ENCODE measurements around the gene TMEM117.
"Not testable (repeated sequence)": the region's sequence is repeated elsewhere in the genome, so short reads cannot be mapped to it uniquely, and the experiment has no call there.

Gene TMEM117

DNA sequence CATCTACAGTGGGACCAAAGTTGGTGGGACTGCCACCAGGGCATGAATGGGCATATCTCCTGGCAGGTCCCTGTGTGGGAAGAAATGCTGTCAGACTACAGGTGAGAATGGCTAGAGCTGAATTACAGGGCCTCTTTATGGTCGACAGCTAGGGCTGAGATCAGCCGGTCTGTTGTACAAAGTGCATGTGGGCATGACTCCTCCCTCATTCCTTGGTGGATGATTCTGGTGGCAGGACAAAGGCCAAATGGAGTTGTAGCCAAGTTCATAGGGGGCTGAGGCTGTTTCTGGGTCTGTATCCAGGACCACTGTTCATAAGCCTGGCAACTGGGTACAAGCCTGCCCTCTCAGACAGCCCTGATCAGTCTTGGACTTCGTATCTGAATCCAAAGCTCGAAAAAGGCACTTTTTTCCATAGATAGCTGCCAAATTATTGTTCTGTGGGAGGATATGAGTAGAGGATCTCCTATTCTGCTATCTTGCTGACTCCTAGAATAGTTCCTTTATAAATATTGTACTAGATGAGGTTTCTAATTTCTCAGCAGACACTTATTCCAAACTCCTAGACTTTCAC is 460.8 kb downstream of the TMEM117 start:
- DNase-seq (ENCODE audit: low spot score): no peak

- DNase-seq (ENCODE audit: low spot score): no peak
Measured at GRCh38 chr12:44299524-44299923, 463.6 kb downstream of the TMEM117 start.

DNA sequence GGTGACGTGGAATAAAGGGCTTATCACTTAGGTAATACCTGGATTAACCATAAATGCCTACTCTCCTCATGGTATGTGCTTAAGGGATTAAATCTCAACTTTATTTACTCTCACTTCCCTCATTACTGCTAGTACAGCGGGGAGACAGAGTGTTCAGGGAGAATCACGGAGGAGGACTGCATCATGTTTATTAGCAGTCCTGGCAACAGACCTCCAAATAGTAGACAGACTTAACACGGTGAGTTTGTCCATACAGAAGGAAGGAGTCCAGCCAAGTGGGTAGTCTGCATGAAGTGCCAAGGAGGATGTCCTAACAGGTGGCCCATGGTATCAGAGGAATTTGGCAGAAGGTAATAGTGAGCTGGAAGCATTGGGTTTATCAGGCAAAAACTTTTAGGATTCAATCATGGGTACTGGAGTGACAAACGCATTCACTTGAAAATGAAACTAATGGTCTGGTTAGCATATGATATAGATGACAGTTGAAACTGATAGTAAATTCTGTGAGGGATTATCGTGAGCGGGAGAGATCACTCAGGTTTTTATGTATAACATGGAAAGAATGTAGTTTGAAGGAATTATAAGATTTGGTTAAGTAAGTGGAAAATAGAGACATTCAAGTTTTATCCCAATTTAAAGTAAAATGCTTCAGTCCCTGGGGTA is 471.8 kb downstream of the TMEM117 start:
- no peak for DNase-seq (ENCODE audit: low spot score)

DNA sequence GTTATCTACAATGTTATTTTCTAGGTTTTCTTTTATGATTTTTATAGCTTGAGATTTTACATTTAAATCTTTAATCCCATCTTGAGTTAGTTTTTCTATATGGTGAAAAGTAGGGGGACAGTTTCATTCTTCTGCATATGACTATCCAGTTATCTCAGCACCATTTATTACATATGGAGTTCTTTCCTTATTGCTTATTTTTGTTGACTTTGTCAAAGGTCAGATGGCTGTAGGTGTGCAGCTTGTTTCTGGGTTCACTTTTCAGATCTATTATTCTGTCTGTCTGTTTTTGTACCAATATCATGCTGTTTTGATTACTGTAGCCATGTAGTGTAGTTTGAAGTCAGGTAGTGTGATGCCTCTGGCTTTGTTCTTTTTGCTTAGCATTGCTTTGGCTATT is 477.3 kb downstream of the TMEM117 start:
- DNase-seq (ENCODE audit: low spot score): no peak

- DNase-seq (ENCODE audit: low spot score): no peak
Measured at GRCh38 chr12:44314007-44314500, 478.2 kb downstream of the TMEM117 start.

- DNase-seq (ENCODE audit: low spot score): peak; percentile 59
Measured at GRCh38 chr12:44317651-44318126, 481.8 kb downstream of the TMEM117 start.

DNA sequence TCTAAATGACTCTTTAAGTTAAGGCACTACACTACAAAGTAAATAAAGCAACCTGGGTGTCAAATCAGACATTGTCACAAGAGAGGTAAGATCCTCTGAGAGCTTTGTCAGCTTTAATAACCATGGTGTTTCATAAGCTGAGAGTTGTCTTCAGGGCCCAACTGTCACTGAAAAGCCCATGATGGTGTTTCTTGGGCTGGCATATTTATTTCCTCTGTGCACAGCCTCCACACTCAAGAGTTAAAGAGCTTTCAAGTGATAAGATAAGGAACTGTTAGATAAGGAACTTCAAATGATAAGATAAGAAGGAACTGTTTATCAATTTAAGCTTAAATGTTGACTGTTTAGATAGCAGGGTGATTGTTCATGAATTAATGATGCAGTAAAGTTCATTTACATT is 495.4 kb downstream of the TMEM117 start:
- DNase-seq (ENCODE audit: low spot score): no peak

DNA sequence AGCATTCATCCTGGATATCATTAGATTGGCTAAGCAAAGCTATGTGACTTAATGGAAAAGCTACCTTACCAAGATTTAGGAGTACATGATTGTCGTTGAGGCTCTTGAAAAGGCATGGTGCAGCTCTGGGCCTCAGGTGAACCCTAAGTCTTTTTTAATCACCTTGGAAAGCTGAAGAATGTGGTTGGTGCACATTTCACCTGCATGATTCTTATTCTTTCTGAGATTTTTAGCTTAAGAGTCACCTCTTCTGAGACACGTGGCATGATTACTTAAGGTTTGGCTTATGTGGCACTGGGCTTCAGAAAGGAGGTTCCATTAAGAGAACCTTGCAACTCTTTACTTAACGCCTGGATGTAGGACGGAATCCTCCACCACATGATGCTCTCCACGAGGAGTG is 498.5 kb downstream of the TMEM117 start:
- no peak for DNase-seq (ENCODE audit: low spot score)

DNA sequence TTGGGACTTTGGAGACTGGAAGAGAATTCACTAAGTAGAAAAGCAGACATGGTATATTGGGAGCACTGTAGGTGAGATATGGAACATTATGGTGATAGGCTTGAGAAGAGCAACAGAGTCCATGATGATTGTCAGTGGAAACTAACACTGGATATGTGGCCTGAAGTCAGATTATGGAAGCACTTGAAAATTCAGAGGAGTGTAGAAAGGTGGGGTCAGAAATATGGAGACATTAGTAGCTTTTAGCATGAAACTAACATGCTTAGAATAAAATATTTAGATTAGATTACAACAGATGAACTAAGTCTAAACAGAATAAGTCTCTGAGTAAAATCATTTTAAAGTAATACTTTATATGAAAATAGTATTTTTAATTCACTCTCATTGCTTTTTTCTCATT is 499.1 kb downstream of the TMEM117 start:
- no peak for DNase-seq (ENCODE audit: low spot score)

DNA sequence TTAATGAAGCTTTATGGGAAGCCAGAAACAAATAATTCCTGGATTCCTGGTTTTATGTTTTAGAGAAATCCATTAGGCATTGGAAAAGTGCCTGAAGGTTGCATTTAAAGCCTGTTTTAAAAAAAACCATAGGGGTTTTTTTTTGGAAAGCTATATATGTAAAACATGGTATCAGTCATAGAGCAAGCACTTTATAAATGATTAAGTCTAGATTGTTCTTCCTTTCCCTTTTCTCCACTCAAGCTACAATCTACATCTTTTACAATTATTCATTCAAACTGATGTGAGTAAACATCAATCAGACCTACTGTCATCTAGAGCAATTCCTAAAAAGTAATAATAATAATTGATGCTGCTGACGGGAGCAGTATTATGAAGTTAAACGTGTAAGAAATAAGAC is 500.7 kb downstream of the TMEM117 start:
- DNase-seq (ENCODE audit: low spot score): no peak

DNA sequence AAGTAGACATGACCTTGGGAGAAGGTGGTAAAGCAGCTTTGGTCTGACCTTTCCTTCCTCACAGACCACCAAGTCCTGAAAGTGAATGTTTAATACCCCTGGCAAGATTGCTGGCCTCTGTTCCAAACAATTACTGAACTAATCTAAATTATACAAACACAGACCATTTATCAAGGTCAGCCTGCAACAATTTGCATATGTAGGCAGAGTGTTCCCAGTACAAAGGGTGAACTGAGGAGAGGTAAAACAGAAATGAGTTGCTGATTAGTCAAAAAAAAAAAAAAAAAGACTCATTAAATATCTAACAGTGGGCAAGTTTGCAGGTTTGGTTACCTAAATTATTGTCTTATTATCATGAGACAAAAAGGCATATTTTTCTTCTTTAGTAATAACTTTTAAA is 506.5 kb downstream of the TMEM117 start:
- DNase-seq (ENCODE audit: low spot score): no peak

DNA sequence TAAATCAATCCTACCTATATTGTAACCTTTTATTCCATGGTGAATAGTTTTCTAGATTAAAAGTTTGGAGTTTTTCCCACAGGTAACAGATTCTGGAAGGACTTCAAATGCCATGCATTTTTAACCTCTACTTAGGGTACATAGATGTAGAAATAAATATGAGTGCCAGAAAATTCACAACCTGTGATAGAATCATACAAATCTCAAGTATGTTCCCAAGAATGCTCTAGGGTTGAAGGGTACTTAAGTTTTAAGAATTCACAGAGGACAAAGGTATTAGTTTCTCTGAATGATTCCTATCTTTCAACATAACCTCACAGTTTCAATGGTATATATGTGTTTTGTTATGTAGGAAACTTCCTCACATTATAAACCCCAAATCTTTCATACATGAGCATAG is 511.3 kb downstream of the TMEM117 start:
- no peak for DNase-seq (ENCODE audit: low spot score)

DNA sequence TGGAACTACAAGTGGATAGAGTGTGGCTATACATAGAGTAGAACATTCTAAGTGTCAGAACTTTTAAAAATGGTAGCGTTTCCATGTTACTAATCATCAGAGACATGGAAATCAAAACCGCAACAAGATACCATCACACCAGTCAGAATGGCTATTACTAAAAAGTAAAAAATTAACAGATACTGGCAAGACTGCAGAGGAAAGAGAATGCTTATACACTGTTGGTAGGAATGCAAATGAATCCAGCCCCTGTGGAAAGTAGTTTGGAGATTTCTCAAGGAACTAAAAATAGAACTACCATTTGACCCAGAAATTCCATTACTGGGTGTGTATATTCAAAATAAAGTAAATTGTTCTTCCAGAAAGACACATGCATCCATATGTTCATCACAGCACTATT is 521.6 kb downstream of the TMEM117 start:
- no peak for DNase-seq (ENCODE audit: low spot score)

DNA sequence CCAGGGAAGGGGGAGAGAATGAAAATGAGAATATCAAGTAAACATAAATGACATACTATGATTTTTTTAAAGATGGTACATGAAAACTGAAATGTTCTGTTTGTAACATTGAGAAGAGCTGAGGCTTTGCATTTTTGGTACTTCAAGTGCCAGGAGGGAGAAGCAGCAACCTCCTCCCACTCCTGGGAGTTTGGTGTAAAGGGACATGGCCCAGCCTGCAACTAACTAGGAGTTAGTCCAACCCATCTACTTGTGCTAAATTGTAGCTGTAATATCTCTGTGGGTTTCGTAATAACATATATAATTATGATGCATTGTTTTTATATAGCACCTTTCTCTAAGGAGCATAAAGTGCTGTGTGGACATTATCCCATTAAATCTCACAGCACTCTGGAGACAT is 522.8 kb downstream of the TMEM117 start:
- no peak for DNase-seq (ENCODE audit: low spot score)

GRCh38 chr12:44362947-44363346 is 527.1 kb downstream of the TMEM117 start:
- DNase-seq (ENCODE audit: low spot score): no peak

- DNase-seq (ENCODE audit: low spot score): no peak
Measured at GRCh38 chr12:44367136-44367535, 531.3 kb downstream of the TMEM117 start.

- DNase-seq (ENCODE audit: low spot score): no peak
Measured at GRCh38 chr12:44367916-44368315, 532.0 kb downstream of the TMEM117 start.

DNA sequence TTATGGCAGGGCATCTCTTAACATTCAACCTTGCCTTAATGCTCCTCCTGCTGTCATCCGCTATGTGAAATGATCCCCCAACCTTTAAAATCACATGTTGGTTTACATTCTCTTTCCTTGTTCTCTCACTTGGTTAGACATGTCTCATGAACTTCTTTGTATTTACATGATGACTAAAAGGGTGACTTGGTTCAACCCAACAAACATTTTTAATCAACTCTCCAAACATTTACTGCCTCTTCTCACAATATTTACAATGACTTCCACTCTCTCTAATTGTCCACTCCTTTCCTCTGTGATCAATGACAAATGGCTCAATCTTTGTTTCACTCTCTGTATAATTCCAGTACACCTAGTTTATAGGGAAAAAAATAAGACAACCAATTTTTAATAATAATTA is 534.1 kb downstream of the TMEM117 start:
- DNase-seq (ENCODE audit: low spot score): no peak

DNA sequence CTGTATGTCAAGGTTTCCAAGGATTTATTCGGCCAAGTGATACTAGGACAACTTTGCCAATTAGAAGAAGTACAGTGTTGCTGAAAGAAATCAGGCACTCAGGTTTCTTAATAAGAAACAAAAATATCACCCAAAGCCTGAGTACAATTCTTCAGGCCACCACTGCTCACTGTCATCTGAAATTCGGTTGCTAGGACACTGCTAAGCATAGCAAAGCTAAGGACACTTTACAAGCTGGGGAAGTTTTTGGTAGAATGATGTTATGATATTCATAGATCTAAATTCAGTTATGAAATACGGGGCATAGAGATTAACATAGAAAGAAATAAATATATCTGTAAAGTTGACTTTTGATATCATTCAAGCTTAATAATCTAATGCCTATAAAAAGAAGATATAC is 535.1 kb downstream of the TMEM117 start:
- no peak for DNase-seq (ENCODE audit: low spot score)

- no peak for DNase-seq (ENCODE audit: low spot score)
Measured at GRCh38 chr12:44372259-44372658, 536.4 kb downstream of the TMEM117 start.

DNA sequence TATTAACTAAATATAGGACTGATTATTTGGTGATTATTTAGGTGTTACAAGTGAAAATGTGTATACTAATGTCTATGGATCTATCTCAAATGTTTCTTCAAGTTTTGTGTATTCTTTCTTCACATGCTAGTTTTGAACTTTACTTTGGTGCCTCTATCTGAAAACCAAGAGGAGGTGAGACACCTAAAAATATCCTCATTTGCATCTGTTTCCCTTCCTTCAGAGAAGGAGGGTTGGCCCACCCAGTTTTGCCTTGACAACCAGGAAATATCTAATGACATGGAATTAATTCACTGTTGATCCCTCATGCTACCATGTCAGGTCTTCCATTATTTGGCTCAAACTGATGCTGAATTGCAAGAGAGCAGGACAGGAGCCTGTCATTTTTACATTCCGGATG is 539.8 kb downstream of the TMEM117 start:
- no peak for DNase-seq (ENCODE audit: low spot score)

- no peak for DNase-seq (ENCODE audit: low spot score)
Measured at GRCh38 chr12:44377443-44378187, 541.7 kb downstream of the TMEM117 start.

DNA sequence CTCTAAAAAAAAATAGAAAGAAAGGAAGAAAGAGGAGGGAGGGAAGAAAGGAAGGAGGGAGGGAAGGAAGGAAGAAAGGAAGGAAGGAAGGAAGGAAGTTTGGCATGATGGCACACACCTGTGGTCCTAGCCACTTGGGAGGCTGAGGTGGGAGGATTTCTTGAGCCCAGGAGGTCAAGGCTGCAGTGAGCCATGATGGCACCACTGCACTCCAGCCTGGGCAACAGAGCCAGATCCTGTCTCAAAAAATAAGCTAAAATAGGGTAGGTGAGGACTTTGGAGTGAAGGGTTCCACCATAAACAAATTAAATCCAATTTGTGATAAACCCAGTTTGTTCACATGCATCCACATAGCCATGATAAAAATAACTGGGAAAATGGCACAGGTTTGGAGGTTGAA is 543.2 kb downstream of the TMEM117 start:
- not testable (repeated sequence) for DNase-seq (ENCODE audit: low spot score)

Data from NAMALWA (cell line).